Astrocyte of the spinal cord (primary cell): ENCODE data around the gene SNX25.
A peak's percentile ranks its signal among the peaks of the same experiment; 100 is the strongest.

Experiments used
- DNase-seq: peaks from one replicate; pipeline ENCODE4 v3.0.0; 2011; ENCODE audit warnings: low read depth, low spot score
- H3K4me3 ChIP-seq: 2 replicates; pipeline ENCODE4 v1.5.1; 2011; ENCODE audit warnings: low read depth, mild to moderate bottlenecking, low read length, moderate library complexity
- in situ Hi-C: cut with HindIII; loops from 2 replicates; pipeline ENCODE4 v1.10.0; 2017; ENCODE audit warnings: low sequenced_read_pairs
- TF ChIP-seq, protein P1 (sequence below): IDR thresholded peaks from 2 replicates; pipeline ENCODE4 v1.5.1; 2012; ENCODE audit warnings: low read depth, mild to moderate bottlenecking, low read length, inconsistent platforms

Gene SNX25

DNA sequence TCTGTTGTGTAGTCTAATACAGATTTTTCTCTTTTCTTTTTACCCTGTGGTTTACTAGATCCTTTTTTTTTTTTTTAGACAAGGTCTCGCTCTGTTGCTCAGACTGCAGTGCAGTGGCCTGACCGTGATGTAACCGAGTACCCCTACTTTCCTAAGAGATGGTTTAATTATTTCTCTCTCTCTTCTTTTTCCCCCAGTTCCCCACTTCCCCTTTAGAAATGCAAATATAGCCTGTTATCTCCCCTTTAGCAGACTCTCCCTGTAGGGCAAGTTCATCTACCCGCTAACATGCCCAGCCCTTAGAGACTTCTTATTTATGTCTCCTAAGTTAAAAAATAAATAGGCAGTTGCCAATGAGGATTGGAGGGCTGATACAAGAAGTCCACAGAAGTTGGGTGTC is 4.5 kb downstream of the SNX25 start:
- no peak overlapping the region for H3K4me3 ChIP-seq
- DNase-seq: no peak
- in situ Hi-C loops: no loop called here
- TF ChIP-seq, protein P1, sequence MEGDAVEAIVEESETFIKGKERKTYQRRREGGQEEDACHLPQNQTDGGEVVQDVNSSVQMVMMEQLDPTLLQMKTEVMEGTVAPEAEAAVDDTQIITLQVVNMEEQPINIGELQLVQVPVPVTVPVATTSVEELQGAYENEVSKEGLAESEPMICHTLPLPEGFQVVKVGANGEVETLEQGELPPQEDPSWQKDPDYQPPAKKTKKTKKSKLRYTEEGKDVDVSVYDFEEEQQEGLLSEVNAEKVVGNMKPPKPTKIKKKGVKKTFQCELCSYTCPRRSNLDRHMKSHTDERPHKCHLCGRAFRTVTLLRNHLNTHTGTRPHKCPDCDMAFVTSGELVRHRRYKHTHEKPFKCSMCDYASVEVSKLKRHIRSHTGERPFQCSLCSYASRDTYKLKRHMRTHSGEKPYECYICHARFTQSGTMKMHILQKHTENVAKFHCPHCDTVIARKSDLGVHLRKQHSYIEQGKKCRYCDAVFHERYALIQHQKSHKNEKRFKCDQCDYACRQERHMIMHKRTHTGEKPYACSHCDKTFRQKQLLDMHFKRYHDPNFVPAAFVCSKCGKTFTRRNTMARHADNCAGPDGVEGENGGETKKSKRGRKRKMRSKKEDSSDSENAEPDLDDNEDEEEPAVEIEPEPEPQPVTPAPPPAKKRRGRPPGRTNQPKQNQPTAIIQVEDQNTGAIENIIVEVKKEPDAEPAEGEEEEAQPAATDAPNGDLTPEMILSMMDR: no peak

DNA sequence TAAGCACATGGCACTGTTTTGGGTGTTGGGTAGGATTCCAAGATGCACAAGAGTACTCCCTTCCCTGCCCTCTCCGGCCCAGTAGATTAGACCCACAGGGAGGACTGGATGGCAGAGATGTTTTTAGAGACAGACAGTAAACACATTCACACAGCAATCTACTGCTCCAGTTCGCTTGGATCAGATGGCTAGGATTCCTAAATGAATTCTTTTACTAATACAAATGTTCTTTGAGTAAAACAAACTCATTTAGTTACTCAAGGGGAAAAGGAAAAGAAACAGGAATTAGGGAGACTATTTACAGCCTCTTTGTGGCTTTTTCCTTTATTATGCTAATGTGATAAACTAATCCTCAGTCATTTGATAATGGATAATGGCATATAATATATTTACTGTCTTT is 5.9 kb downstream of the SNX25 start:
- TF ChIP-seq, protein P1: no peak
- no peak overlapping the region for H3K4me3 ChIP-seq
- DNase-seq: no peak
- in situ Hi-C loops: no loop called here

DNA sequence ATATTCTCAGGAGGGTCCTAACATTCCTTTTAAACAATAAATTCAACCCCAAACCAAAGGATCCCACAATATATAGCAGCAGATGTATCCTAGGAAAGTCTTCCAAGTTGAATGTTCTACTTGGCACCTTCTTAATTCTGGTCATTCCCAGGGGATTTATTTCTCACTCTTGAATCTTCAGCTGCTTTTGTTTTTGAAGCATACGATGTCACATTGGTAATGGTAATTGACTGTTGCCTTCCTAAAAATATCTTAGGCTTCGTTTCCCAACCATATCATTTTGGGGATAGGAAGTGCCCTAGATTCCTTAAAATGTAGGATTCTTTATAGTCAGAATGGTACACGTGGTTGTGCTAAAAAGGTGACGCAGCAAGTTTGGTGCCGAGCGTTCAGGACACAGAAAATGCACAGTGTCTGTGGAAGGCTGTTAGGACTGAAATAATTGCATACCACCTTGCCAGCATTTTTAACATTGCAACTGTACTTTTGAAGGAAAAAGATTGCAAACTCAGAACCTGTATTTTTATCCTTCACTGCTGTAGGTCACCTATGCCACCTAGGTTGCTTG is 8.1 kb downstream of the SNX25 start:
- DNase-seq: no peak
- TF ChIP-seq, protein P1: no peak
- in situ Hi-C loops: no loop called here
- no peak overlapping the region for H3K4me3 ChIP-seq

DNA sequence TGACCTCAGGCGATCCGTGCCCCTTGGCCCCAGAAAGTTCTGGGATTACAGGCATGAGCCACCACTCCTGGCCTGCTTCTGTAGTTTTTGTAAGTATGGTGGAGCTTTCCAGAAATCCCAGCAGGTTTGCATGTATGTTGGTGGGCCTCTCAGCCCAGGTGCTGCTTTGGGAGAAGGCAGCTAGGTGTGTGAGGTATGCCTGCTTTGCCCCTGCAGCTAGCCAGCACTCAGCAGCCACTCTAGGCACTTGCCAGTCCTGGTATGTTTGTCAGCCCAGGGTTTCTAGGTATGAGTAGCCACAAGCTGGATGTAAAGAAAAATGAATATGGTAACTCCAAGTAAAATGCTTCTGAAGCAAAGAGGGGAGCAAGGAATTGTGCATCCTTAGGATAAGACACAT is 8.9 kb downstream of the SNX25 start:
- H3K4me3 ChIP-seq: no peak overlapping the region
- TF ChIP-seq, protein P1: no peak
- no peak for DNase-seq
- in situ Hi-C loops: no loop called here

DNA sequence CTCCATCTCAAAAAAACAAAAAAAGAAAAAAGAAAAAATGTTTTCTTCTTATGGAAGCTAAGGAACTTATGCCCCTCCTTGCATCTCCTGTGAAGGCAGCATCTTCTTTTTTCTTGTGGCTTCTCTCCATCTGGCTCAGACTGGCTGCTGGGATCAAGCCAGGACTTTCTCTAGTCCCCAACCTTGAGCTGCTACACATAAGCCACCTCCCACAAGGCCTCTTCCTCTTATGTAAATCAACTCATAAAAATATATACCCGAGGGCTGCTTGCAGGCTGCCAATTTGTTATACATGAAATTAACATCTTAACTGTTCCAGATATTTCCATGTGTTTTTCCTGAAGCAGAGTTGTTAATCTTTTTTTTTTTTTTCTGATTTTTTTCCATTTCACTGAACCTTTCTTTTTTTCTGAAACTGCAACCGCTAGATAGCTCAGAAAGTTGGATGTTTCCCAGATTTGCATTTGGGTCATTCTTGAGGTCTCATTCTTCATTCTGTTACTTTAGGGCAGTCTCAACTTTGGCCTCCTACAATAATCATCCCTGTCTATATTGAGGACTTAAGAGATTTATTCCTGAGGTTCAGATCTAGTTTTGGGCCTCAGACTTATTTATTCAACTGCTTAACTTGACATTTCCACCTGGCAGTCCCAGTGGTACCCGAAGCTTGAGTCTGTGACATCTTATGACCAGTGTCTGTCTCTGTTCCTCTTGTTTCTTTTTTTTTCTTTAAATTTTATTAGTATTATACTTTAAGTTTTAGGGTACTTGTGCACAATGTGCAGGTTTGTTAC is 10.3 kb downstream of the SNX25 start:
- in situ Hi-C loops: no loop called here
- peak; percentile 81 for DNase-seq
- TF ChIP-seq, protein P1: no peak
- no peak overlapping the region for H3K4me3 ChIP-seq

DNA sequence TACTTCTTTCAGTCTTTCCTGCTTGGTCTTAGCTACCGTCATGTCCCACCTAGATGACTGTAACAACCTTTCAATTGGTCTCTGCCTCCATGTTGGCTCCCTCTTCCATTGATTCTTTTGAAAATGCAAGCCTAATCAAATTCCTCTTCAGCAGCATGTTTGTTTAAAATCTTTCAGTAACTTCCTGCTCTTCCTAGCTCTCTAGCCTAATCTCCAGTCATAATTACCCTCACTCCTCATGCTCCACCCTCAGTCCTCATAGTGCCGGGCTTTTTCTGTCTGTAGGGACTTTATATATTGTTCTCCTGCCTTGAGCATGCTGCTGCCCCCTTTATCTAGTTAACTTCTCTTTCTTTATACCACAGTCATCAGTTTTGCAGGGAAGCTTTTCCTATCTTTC is 12.1 kb downstream of the SNX25 start:
- in situ Hi-C loops: no loop called here
- no peak for DNase-seq
- H3K4me3 ChIP-seq: no peak overlapping the region
- TF ChIP-seq, protein P1: no peak
